H1 (cell line): ENCODE data around the gene COX5B. TPM values are rescaled to one million over a fixed set of nuclear protein-coding genes. Genes with fewer than 3 reads are reported as not detected.

ENCODE experiments used
- BACH1 ChIP-seq: IDR thresholded peaks from 2 replicates; pipeline ENCODE4 v1.6.1; 2012; ENCODE audit warnings: low read length, improper control_type of control experiment
- POU5F1 ChIP-seq: IDR thresholded peaks from 2 replicates; pipeline ENCODE4 v1.6.1; 2011; ENCODE audit warnings: low read depth, mild to moderate bottlenecking, low read length, moderate library complexity
- RAD21 ChIP-seq, 2 experiments: IDR thresholded peaks in 1 of 2; conservative IDR thresholded peaks in 1 of 2; 2 replicates each; pipeline ENCODE4 v1.6.1; 2011; ENCODE audit warnings: low read depth in 2 of 2, low read length in 2 of 2, improper control_type of control experiment in 1 of 2, inconsistent platforms in 1 of 2, mild to moderate bottlenecking in 1 of 2, moderate library complexity in 1 of 2
- RBBP5 ChIP-seq: IDR thresholded peaks from 2 replicates; pipeline ENCODE4 v1.7.1; 2012; ENCODE audit warnings: low read depth, mild to moderate bottlenecking, inconsistent platforms, low read length, moderate library complexity, borderline replicate concordance
- SP1 ChIP-seq: IDR thresholded peaks from 2 replicates; pipeline ENCODE4 v1.6.1; 2011; ENCODE audit warnings: low read depth, low read length
- SP4 ChIP-seq: IDR thresholded peaks from 2 replicates; pipeline ENCODE4 v1.6.1; 2012; ENCODE audit warnings: low read length, inconsistent platforms
- polyA plus RNA-seq, 7 experiments: library from polyadenylated mRNA; depleted of rRNA in 3 of 7; stranded (reverse) in 5 of 7; unstranded in 2 of 7; fragments of >200 nt in 5 of 7; fragments of 200-250 nt in 2 of 7; gene quantifications; 1 replicate in 5 of 7; 2 replicates in 1 of 7; 4 replicates in 1 of 7; pipeline versions ENCODE4 v1.2.1 to v1.2.3, GENCODE V29; 2011 to 2013; ENCODE audit warnings: missing spikeins in 2 of 7, mixed read lengths in 2 of 7
- total RNA-seq: library from RNA; stranded (reverse); fragmentation: NEBNext Ultra II Directional; extraction: Animal tissue kit (Norgen Biotek cat#: 25700); gene quantifications from 2 replicates; pipeline ENCODE4 v1.2.1, GENCODE V29; 2021

The COX5B gene
- total and polyA plus RNA-seq, 2 of the 8 experiments (the other 6 are each of a cell fraction or from before 2014, with no cell fraction given), result 233 to 468 TPM

- TF ChIP-seq RAD21 (IDR thresholded peaks at IDR 0.05 in 1 of 2, conservative IDR thresholded peaks at IDR 0.05 in 1 of 2; ENCODE audit: low read depth in 2 of 2, low read length in 2 of 2) (no peak), POU5F1 (no peak), RBBP5 (peak; percentile 53; the same call in 1 of the 2 replicates), SP1 (no peak), SP4 (no peak), BACH1 (no peak)
These were observed 17.7 kb downstream of the COX5B start (continued) for GRCh38 chr2:97663626-97663961.
